H9 (cell line): Measurements from ENCODE around the gene RIMS1. TPM values are rescaled to one million over a fixed set of nuclear protein-coding genes. Genes with fewer than 3 reads are reported as not detected.
A peak's percentile ranks its signal among the peaks of the same experiment; 100 is the strongest.

ENCODE experiments used
- DNase-seq: peaks from one replicate; pipeline ENCODE4 v3.0.0-alpha.2; 2017
- H2AFZ ChIP-seq: one replicate; pipeline ENCODE4 v1.6.1; 2013; ENCODE audit warnings: mild to moderate bottlenecking, low read length, control low read depth, moderate library complexity
- H2AK5ac ChIP-seq: 2 replicates; pipeline ENCODE4 v1.6.1; 2013; ENCODE audit warnings: low read length, control low read depth, mixed read lengths; ENCODE audit not compliant: insufficient read length
- H2BK120ac ChIP-seq: one replicate; pipeline ENCODE4 v1.6.1; 2013; ENCODE audit warnings: low read depth, mild to moderate bottlenecking, low read length, control low read depth, inconsistent platforms; ENCODE audit not compliant: poor library complexity, severe bottlenecking
- H2BK12ac ChIP-seq: 2 replicates; pipeline ENCODE4 v1.6.1; 2013; ENCODE audit warnings: low read length, control low read depth, mixed read lengths, low read depth; ENCODE audit not compliant: insufficient read length
- H2BK15ac ChIP-seq: 2 replicates; pipeline ENCODE4 v1.6.1; 2013; ENCODE audit warnings: low read depth, low read length, control low read depth
- H2BK20ac ChIP-seq: one replicate; pipeline ENCODE4 v1.6.1; 2013; ENCODE audit warnings: low read depth, mild to moderate bottlenecking, low read length, control low read depth, inconsistent platforms; ENCODE audit not compliant: poor library complexity, severe bottlenecking
- H2BK5ac ChIP-seq: 2 replicates; pipeline ENCODE4 v1.6.1; 2013; ENCODE audit warnings: low read length, control low read depth, mixed read lengths; ENCODE audit not compliant: insufficient read length
- H3K14ac ChIP-seq: 2 replicates; pipeline ENCODE4 v1.6.1; 2013; ENCODE audit warnings: low read length, control low read depth; ENCODE audit not compliant: insufficient read depth
- H3K18ac ChIP-seq: 2 replicates; pipeline ENCODE4 v1.6.1; 2013; ENCODE audit warnings: low read depth, mild to moderate bottlenecking, mixed read lengths, low read length, control low read depth; ENCODE audit not compliant: insufficient read length
- H3K23ac ChIP-seq: 2 replicates; pipeline ENCODE4 v1.6.1; 2013; ENCODE audit warnings: low read length, control low read depth, mixed read lengths, low read depth; ENCODE audit not compliant: insufficient read length
- H3K23me2 ChIP-seq: 2 replicates; pipeline ENCODE4 v1.6.1; 2013; ENCODE audit warnings: low read depth, mild to moderate bottlenecking, mixed read lengths, low read length, control low read depth; ENCODE audit not compliant: insufficient read length, poor library complexity, severe bottlenecking
- H3K27ac ChIP-seq: 2 replicates; pipeline ENCODE4 v1.5.1; 2013; ENCODE audit warnings: low read length, control low read depth, mixed read lengths, low read depth; ENCODE audit not compliant: insufficient read length
- H3K27me3 ChIP-seq: 2 replicates; pipeline ENCODE4 v1.6.1; 2013; ENCODE audit warnings: low read length, control low read depth, inconsistent platforms; ENCODE audit not compliant: insufficient read depth
- H3K4ac ChIP-seq: 2 replicates; pipeline ENCODE4 v1.6.1; 2013; ENCODE audit warnings: low read depth, mild to moderate bottlenecking, control low read depth, inconsistent platforms, low read length, moderate library complexity
- H3K4me1 ChIP-seq: 2 replicates; pipeline ENCODE4 v1.6.1; 2013; ENCODE audit warnings: low read length, control low read depth, inconsistent platforms; ENCODE audit not compliant: insufficient read depth
- H3K4me2 ChIP-seq: 2 replicates; pipeline ENCODE4 v1.6.1; 2013; ENCODE audit warnings: low read length, control low read depth, mixed read lengths; ENCODE audit not compliant: insufficient read length, insufficient read depth
- H3K56ac ChIP-seq: 2 replicates; pipeline ENCODE4 v1.6.1; 2013; ENCODE audit warnings: low read depth, mild to moderate bottlenecking, mixed read lengths, low read length, control low read depth; ENCODE audit not compliant: insufficient read length
- H3K79me1 ChIP-seq: 2 replicates; pipeline ENCODE4 v1.6.1; 2013; ENCODE audit warnings: low read depth, mild to moderate bottlenecking, moderate library complexity, low read length, control low read depth, inconsistent platforms; ENCODE audit not compliant: insufficient read depth, poor library complexity, severe bottlenecking
- H3K79me2 ChIP-seq: 2 replicates; pipeline ENCODE4 v1.6.1; 2013; ENCODE audit warnings: low read length, control low read depth, inconsistent platforms; ENCODE audit not compliant: insufficient read depth
- H3K9ac ChIP-seq: 2 replicates; pipeline ENCODE4 v1.6.1; 2013; ENCODE audit warnings: low read length, control low read depth, mixed read lengths; ENCODE audit not compliant: insufficient read length; ENCODE audit errors: extremely low read depth
- H3K9me3 ChIP-seq: one replicate; pipeline ENCODE4 v1.6.1; 2013; ENCODE audit warnings: low read depth, low read length, inconsistent platforms; ENCODE audit not compliant: control insufficient read depth
- H3T11ph ChIP-seq: one replicate; pipeline ENCODE4 v1.6.1; 2013; ENCODE audit warnings: mild to moderate bottlenecking, low read length, control low read depth, inconsistent platforms
- H4K20me1 ChIP-seq: one replicate; pipeline ENCODE4 v1.6.1; 2013; ENCODE audit not compliant: control insufficient read depth, insufficient read length, insufficient read depth
- H4K5ac ChIP-seq: 2 replicates; pipeline ENCODE4 v1.6.1; 2013; ENCODE audit warnings: low read depth, mild to moderate bottlenecking, mixed read lengths, low read length, control low read depth; ENCODE audit not compliant: insufficient read length
- H4K8ac ChIP-seq: replicated peaks from 2 replicates; pipeline ENCODE4 v1.6.1; 2013; ENCODE audit warnings: low read length, control low read depth, mixed read lengths, low read depth; ENCODE audit not compliant: insufficient read length
- H4K91ac ChIP-seq: 2 replicates; pipeline ENCODE4 v1.6.1; 2013; ENCODE audit warnings: low read depth, mild to moderate bottlenecking, moderate library complexity, mixed read lengths, low read length, control low read depth; ENCODE audit not compliant: insufficient read length
- H3K27ac Mint-ChIP-seq, 3 experiments: 2 replicates in 2 of 3; 3 replicates in 1 of 3; pipeline ENCODE4 v1.8.0; 2020 to 2021; ENCODE audit warnings: mixed read lengths in 3 of 3, mild to moderate bottlenecking in 1 of 3, moderate library complexity in 1 of 3
- H3K27me3 Mint-ChIP-seq: 2 replicates; pipeline ENCODE4 v1.8.0; 2021; ENCODE audit warnings: low read depth, mild to moderate bottlenecking, moderate library complexity, mixed read lengths
- H3K36me3 Mint-ChIP-seq, 3 experiments: 2 replicates in 2 of 3; 3 replicates in 1 of 3; pipeline ENCODE4 v1.8.0; 2020 to 2021; ENCODE audit warnings: low read depth in 3 of 3, mixed read lengths in 3 of 3; ENCODE audit not compliant: insufficient read depth in 1 of 3
- H3K4me1 Mint-ChIP-seq, 2 experiments: 2 replicates each; pipeline ENCODE4 v1.8.0; 2020; ENCODE audit warnings: mixed read lengths in 2 of 2
- H3K4me3 Mint-ChIP-seq, 2 experiments: 2 replicates in 1 of 2; 3 replicates in 1 of 2; pipeline ENCODE4 v1.8.0; 2020 to 2021; ENCODE audit warnings: mild to moderate bottlenecking in 2 of 2, mixed read lengths in 2 of 2, moderate library complexity in 1 of 2
- H3K9me3 Mint-ChIP-seq, 2 experiments: 2 replicates in 1 of 2; 3 replicates in 1 of 2; pipeline ENCODE4 v1.8.0; 2020; ENCODE audit warnings: mild to moderate bottlenecking in 2 of 2, mixed read lengths in 2 of 2, moderate library complexity in 1 of 2
- CTCF ChIP-seq: fragments of 200-600 bp; sonication (generic); conservative IDR thresholded peaks from 3 replicates; pipeline ENCODE4 v1.8.0; 2021; ENCODE audit warnings: antibody characterized with exemption, mild to moderate bottlenecking
- WGBS: extraction: QIAGEN DNeasy Blood & Tissue Kit; methylation state at CpG from one replicate; pipeline ENCODE4 v1.1.7; 2013; ENCODE audit warnings: missing lambda C conversion rate, low lambda C conversion rate, mixed read lengths; ENCODE audit not compliant: insufficient read length; ENCODE audit errors: extremely low coverage; 5-methylcytosine and 5-hydroxymethylcytosine counted together
- total RNA-seq: library from RNA; stranded (reverse); gene quantifications from 2 replicates; pipeline ENCODE4 v1.2.1, GENCODE V29; 2021

The RIMS1 gene
- total RNA-seq, 1 experiment from 2014 or later: 0.83 TPM

- Histone ChIP-seq H3K56ac (no peak overlapping the region), H3K14ac (no peak overlapping the region), H3K4ac (no peak overlapping the region), H3K18ac (no peak overlapping the region), H3K27me3 (no peaks in the 10 kb centered on the region), H2BK120ac (no peak overlapping the region), H2BK12ac (no peak overlapping the region), H2AK5ac (no peak overlapping the region), H2BK5ac (no peak overlapping the region), H4K20me1 (no peaks in the 10 kb centered on the region), H3K9ac (no peak overlapping the region), H3K4me2 (no peak overlapping the region), H3K23me2 (no peaks in the 10 kb centered on the region), H3K79me1 (no peaks in the 10 kb centered on the region), H2AFZ (no peak overlapping the region), H4K8ac (no peak overlapping the region), H3T11ph (no peak overlapping the region), H2BK20ac (no peak overlapping the region), H4K91ac (no peak overlapping the region), H2BK15ac (no peak overlapping the region), H3K79me2 (no peaks in the 10 kb centered on the region), H3K23ac (no peak overlapping the region), H4K5ac (no peak overlapping the region), H3K4me1 (no peaks in the 10 kb centered on the region), H3K9me3 (no peaks in the 10 kb centered on the region), H3K27ac (no peak overlapping the region)
- no CpG with 5 or more reads among the region's 4 CpGs for WGBS
- DNase-seq: no peak
- peaks cover 8% of the 10 kb centered on the region in 2 experiments for H3K4me1 Mint-ChIP-seq
- peak overlapping the region in 2 of 3 experiments; percentile 14 to 49; a peak in 3 of 7 replicates for H3K27ac Mint-ChIP-seq
- no peaks in the 10 kb centered on the region for H3K9me3 Mint-ChIP-seq
- TF ChIP-seq CTCF: no peak
- peaks cover 0 to 4% (median 0%) of the 10 kb centered on the region in 3 experiments; a peak in 1 of 7 replicates for H3K36me3 Mint-ChIP-seq
- H3K27me3 Mint-ChIP-seq: no peaks in the 10 kb centered on the region
- H3K4me3 Mint-ChIP-seq: no peak overlapping the region
Observed at GRCh38 chr6:72382602-72383529, 496.5 kb downstream of the RIMS1 start.
